ENCODE results near the gene REEP6. TPM values are rescaled to one million over a fixed set of nuclear protein-coding genes. Genes with fewer than 3 reads are reported as not detected.
"Not testable (repeated sequence)": the region's sequence is repeated elsewhere in the genome, so short reads cannot be mapped to it uniquely, and the experiment has no call there.

The REEP6 gene
- total RNA-seq, 1 donor from 2014 or later = 1.7 TPM

DNA sequence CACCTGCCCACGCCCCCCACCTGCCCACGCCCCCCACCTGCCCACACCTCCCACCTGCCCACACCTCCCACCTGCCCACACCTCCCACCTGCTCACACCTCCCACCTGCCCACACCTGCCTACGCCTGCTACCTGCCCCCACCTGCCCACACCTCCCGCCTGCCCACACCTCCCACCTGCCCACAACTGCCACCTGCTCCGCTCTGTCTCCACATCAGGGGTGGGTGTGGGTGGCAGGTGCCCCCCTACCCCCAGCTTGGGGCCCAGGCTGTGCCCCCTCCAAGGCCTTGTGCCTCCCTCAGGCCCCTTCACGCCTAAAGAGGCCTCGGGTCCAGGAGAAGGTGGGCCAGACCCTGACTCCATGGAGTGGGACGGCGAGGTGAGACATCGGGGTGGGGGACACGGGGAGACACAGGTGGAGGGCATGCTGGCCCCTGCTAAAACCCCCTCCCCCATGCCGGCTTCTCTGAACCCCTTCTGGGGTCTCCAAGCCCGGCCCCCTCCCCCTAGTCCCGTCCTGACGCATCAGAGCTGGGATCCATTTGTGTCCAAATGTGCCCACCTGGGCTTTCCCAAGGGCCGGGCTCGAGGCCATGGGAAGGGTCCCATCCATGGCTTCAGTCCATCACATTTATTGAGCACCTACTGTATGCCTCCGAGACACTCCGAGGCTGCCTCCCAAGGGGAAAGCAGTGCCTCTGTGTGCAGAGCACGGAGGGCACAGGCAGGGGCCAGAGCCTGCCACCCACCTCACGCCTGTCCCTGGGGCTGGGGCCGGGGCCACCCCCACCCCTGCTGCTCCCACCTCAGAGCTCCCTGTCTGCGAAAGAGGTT lies 37.8 kb downstream of the REEP6 start:
- Mint-ChIP-seq H3K36me3 (ENCODE audit: low read depth) (no peaks in the 10 kb centered on the region), H3K27ac (no peak overlapping the region), H3K4me1 (no peaks in the 10 kb centered on the region), H3K4me3 (no peak overlapping the region), H3K27me3 (peaks cover 13% of the 10 kb centered on the region), H3K9me3 (no peaks in the 10 kb centered on the region)
- no peak for DNase-seq
- intact Hi-C loops (cut with micrococcal nuclease) = no loop called here

DNA sequence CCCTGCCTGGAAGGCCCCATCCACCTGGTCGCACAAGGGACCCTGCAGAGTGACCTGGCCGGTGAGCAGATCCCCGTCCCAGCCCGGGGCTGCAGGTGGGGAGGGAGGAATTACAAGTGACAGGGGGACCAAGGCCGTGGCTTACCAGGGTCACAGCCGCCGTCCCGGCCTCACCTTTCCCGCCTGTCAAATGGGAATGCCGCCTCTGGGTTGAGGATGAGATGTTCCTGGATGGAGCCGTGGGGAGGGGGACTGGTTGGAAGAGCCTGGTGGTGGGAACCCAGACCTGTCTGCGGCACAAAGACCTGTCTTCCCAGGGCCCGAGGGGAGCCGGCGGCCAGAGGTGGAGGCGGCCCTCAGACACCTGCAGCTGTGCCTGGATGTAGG lies 38.4 kb downstream of the REEP6 start:
- intact Hi-C loops (cut with micrococcal nuclease) = no loop called here
- no peak overlapping the region for H3K4me3 Mint-ChIP-seq
- no peaks in the 10 kb centered on the region for H3K4me1 Mint-ChIP-seq
- no peaks in the 10 kb centered on the region for H3K36me3 Mint-ChIP-seq (ENCODE audit: low read depth)
- peaks cover 11% of the 10 kb centered on the region for H3K27me3 Mint-ChIP-seq
- DNase-seq = no peak
- no peak overlapping the region for H3K27ac Mint-ChIP-seq
- H3K9me3 Mint-ChIP-seq = no peaks in the 10 kb centered on the region

DNA sequence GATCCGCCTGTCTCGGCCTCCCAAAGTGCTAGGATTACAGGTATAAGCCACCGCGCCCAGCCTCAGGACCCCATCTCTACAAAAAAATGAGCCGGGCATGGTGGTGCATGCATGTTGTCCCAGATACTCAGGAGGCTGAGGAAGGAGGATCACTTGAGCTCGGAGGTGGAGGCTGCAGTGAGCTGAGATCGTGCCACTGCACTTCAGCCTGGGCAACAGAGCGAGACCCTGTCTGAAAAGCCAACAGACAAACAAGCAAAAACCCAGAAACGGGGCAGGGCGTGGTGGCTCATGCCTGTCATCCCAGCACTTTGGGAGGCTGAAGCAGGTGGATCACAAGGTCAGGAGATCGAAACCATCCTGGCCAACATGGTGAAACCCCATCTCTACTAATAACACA lies 39.9 kb downstream of the REEP6 start:
- H3K4me1 Mint-ChIP-seq; DNase-seq; H3K36me3 Mint-ChIP-seq (ENCODE audit: low read depth); H3K27ac Mint-ChIP-seq; H3K4me3 Mint-ChIP-seq; H3K27me3 Mint-ChIP-seq; H3K9me3 Mint-ChIP-seq; intact Hi-C loops (cut with micrococcal nuclease): not testable (repeated sequence)

DNA sequence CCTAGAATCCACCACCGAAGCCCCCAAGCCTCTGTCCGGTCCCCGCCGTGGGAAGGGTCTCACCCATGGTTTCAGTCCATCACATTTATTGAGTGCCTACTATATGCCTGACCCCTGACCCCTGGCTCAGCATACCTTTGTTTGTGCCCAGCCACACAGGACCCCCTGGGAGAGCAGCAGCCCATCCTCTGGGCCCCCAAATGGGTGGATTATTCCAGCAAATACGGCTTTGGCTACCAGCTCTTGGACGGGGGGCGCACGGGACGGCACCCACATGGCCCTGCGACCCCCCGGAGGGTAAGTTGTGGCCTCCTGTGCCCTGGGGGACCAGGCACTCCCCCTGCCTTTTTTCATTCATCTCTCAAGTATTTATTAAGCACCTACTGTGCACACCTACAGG lies 40.6 kb downstream of the REEP6 start:
- H3K27me3 Mint-ChIP-seq = no peaks in the 10 kb centered on the region
- DNase-seq = no peak
- H3K27ac Mint-ChIP-seq = no peak overlapping the region
- no peaks in the 10 kb centered on the region for H3K4me1 Mint-ChIP-seq
- H3K36me3 Mint-ChIP-seq (ENCODE audit: low read depth) = no peaks in the 10 kb centered on the region
- intact Hi-C loops (cut with micrococcal nuclease) = no loop called here
- H3K4me3 Mint-ChIP-seq = no peak overlapping the region
- no peaks in the 10 kb centered on the region for H3K9me3 Mint-ChIP-seq

DNA sequence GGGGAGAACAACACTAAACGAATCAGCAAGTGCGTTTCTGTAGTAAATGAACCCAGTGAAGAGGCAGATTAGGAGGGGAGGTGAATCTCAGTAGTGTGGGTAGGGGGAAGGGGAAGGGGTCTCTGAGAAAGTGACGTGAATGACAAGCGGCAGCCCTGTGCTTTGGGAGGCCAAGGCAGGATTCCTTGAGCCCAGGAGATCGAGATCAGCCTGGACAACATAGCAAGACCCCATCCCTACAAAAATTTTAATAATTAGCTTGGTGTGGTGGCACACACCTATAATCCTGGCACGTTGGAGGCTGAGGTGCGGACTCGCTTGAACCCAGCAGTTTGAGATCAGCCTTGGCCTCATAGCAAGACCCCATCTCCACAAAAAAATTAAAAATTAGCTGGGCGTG lies 41.0 kb downstream of the REEP6 start:
- intact Hi-C loops (cut with micrococcal nuclease) = no loop called here
- DNase-seq = no peak
- no peaks in the 10 kb centered on the region for H3K27me3 Mint-ChIP-seq
- no peak overlapping the region for H3K4me3 Mint-ChIP-seq
- no peaks in the 10 kb centered on the region for H3K4me1 Mint-ChIP-seq
- no peaks in the 10 kb centered on the region for H3K36me3 Mint-ChIP-seq (ENCODE audit: low read depth)
- no peaks in the 10 kb centered on the region for H3K9me3 Mint-ChIP-seq
- no peak overlapping the region for H3K27ac Mint-ChIP-seq

DNA sequence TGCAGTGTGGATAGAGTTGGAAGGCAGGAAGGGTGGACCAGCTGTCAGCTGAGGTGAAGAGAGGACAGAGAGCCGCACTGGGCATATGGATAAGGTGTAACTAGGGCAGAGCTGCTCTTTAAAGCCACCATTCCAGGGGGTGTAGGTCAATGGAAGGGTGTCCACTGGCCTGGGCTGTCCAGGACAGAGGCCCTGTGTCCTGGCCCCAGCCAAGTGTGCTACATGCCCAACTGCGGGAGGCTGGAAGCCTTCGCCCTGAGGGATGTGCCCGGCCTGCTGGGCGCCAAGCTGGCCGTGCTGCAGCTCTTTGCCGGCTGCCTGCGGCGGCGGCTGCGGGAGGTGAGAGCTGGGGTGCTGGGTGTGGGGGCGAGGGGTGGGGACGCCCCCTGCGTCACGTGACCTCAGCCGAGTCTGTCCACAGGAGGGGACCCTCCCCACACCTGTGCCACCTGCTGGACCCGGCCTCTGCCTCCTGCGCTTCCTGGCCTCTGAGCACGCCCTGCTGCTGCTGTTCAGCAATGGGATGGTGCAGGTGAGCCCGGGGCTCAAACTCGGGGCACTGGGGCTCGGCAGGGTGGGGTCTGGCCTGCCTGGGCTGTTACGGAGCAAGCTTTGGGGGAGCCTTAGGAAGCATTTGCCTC lies 42.6 kb downstream of the REEP6 start:
- Mint-ChIP-seq H3K4me3 (no peak overlapping the region), H3K27me3 (no peaks in the 10 kb centered on the region), H3K36me3 (ENCODE audit: low read depth) (no peaks in the 10 kb centered on the region), H3K4me1 (no peaks in the 10 kb centered on the region), H3K9me3 (no peaks in the 10 kb centered on the region), H3K27ac (no peak overlapping the region)
- intact Hi-C loops (cut with micrococcal nuclease) = no loop called here
- DNase-seq = no peak

DNA sequence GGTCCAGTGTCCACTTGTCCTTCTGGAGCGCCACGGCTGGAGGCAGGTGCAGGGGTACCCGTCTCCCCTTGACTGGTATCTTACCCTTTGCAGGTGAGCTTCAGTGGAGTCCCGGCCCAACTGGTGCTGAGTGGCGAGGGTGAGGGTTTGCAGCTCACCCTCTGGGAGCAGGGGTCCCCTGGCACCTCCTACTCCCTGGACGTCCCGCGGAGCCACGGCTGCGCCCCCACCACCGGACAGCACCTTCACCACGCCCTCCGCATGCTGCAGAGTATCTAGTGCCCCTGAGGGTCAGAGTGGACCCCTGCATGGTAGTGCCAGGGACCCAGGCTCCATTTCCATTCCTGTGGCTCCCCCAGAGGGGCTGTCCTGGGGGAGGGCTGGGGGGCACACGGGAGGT lies 44.0 kb downstream of the REEP6 start:
- no peaks in the 10 kb centered on the region for H3K36me3 Mint-ChIP-seq (ENCODE audit: low read depth)
- no peaks in the 10 kb centered on the region for H3K27me3 Mint-ChIP-seq
- H3K4me1 Mint-ChIP-seq = no peaks in the 10 kb centered on the region
- no peak overlapping the region for H3K4me3 Mint-ChIP-seq
- intact Hi-C loops (cut with micrococcal nuclease) = no loop called here
- no peak overlapping the region for H3K27ac Mint-ChIP-seq
- no peaks in the 10 kb centered on the region for H3K9me3 Mint-ChIP-seq
- no peak for DNase-seq

DNA sequence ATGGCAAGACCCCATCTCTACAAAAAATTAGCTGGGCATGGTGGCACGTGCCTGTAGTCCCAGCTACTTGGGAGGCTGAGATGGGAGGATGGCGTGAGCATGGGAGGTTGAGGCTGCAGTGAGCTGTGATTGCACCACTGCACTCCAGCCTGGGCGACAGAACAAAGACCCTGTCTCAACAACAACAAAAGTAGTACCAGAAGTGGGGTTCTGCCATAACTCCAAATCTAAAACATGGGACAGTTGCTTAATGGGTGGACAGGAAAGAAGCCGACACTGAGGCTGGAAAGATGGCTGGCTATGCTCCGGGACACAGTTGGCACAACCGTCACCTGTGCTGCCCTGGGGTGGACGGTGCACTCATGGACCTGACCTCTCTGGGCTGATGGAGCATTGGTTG lies 44.7 kb downstream of the REEP6 start:
- H3K4me3 Mint-ChIP-seq; H3K9me3 Mint-ChIP-seq; DNase-seq; intact Hi-C loops (cut with micrococcal nuclease); H3K27ac Mint-ChIP-seq; H3K4me1 Mint-ChIP-seq; H3K27me3 Mint-ChIP-seq; H3K36me3 Mint-ChIP-seq (ENCODE audit: low read depth): not testable (repeated sequence)

DNA sequence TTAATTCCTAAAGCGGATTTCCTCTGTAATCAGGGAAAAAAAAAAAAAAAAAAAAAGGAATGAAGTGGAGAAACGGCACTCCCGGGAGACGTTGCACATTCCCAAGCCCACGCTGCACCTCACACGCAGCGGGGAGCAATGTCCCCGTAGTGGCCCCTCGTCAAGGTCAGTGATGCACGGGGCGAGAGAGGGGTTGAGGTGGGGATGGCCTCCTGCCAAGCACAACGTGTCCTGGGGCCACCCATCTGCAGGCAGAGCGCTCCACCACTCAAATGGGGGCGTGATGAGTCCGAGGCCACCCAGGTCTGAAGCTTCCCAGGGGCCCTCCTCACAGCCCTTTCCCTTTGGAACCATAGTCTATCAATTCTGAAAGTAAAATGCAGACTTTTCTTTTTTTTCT lies 48.0 kb downstream of the REEP6 start:
- H3K27ac Mint-ChIP-seq = no peak overlapping the region
- intact Hi-C loops (cut with micrococcal nuclease) = no loop called here
- H3K4me3 Mint-ChIP-seq = no peak overlapping the region
- no peaks in the 10 kb centered on the region for H3K4me1 Mint-ChIP-seq
- H3K36me3 Mint-ChIP-seq (ENCODE audit: low read depth) = no peaks in the 10 kb centered on the region
- peaks cover 8% of the 10 kb centered on the region for H3K27me3 Mint-ChIP-seq
- DNase-seq = no peak
- H3K9me3 Mint-ChIP-seq = no peaks in the 10 kb centered on the region

DNA sequence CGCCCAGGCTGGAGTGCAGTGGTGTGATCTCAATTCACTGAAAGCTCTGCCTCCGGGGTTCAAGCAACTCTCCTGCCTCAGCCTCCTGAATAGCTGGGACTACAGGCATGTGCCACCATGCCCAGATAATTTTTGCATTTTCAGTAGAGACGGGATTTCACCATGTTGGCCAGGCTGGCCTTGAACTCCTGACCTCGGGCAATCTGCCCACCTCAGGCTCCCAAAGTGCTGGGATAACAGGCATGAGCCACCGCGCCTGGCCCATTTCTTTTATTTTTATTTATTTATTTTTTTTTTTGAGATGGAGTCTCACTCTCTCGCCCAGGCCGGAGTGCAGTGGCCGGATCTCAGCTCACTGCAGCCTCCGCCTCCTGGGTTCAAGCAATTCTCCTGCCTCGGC lies 48.8 kb downstream of the REEP6 start:
- H3K27ac Mint-ChIP-seq; H3K4me1 Mint-ChIP-seq; H3K9me3 Mint-ChIP-seq; H3K36me3 Mint-ChIP-seq (ENCODE audit: low read depth); DNase-seq; H3K27me3 Mint-ChIP-seq; intact Hi-C loops (cut with micrococcal nuclease); H3K4me3 Mint-ChIP-seq: not testable (repeated sequence)

DNA sequence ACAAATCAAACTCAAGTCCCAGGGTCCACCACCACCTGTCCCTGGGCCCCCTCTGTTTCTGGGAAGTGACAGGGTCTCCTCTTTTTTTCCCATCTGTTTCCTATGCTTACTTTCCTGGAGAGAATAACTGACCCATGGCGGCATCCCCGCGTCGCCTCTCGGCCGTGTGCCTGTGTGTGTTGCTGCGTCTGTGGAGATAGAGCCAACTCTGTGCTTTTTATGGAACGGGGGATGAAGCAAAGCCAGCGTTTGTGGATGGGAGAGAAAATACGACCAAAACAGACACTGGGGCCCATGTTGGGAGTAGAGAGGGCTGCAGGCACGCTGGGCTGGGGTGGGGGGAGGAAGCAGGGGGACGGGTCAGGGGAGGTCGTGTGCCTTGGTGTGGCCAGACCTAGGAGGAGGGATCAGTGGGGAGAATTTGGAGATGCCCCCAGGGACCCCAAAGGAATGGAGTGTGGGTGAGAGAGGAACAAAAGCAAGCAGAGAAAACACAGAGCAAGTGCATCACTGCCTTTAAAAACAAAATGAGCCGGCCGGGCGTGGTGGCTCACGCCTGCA lies 49.5 kb downstream of the REEP6 start:
- no peaks in the 10 kb centered on the region for H3K9me3 Mint-ChIP-seq

More for the DNA sequence above, 49.5 kb downstream of the REEP6 start:
- H3K4me1 Mint-ChIP-seq = no peaks in the 10 kb centered on the region
- DNase-seq = no peak
- intact Hi-C loops (cut with micrococcal nuclease) = no loop called here
- H3K36me3 Mint-ChIP-seq (ENCODE audit: low read depth) = no peaks in the 10 kb centered on the region
- H3K4me3 Mint-ChIP-seq = no peak overlapping the region
- H3K27me3 Mint-ChIP-seq = peaks cover 8% of the 10 kb centered on the region
- H3K27ac Mint-ChIP-seq = no peak overlapping the region

Other genes with a start within 250 kb of the REEP6 start
- gene ATP5F1D, start 249.4 kb upstream of the REEP6 start, total RNA-seq = 254 and 269 TPM in 2 replicates
- gene MIDN, start 242.6 kb upstream of the REEP6 start, total RNA-seq = 72.3 and 82.4 TPM in 2 replicates
- 237 TPM in 2 replicates for gene CIRBP, start 221.8 kb upstream of the REEP6 start, total RNA-seq
- gene FAM174C, start 215.7 kb upstream of the REEP6 start, total RNA-seq = 115 and 126 TPM in 2 replicates
- not detected in 2 replicates for gene EFNA2, start 205.3 kb upstream of the REEP6 start, total RNA-seq
- gene NDUFS7, start 107.3 kb upstream of the REEP6 start, total RNA-seq = 108 and 110 TPM in 2 replicates
- 28.8 and 32.6 TPM in 2 replicates for gene GAMT, start 89.6 kb upstream of the REEP6 start, total RNA-seq
- 299 and 323 TPM in 2 replicates for gene DAZAP1, start 83.6 kb upstream of the REEP6 start, total RNA-seq
- gene RPS15, start 52.8 kb upstream of the REEP6 start, total RNA-seq = 1,536 and 1,542 TPM in 2 replicates
- 0.16 and 0.24 TPM in 2 replicates for gene APC2, start 41.1 kb upstream of the REEP6 start, total RNA-seq
- 34.0 and 38.0 TPM in 2 replicates for gene C19orf25, start 12.0 kb upstream of the REEP6 start, total RNA-seq
- gene PCSK4, start 831 bp upstream of the REEP6 start, total RNA-seq = 1.0 and 1.6 TPM in 2 replicates
- 5.4 and 6.6 TPM in 2 replicates for gene ADAMTSL5, start 21.8 kb downstream of the REEP6 start, total RNA-seq
- gene PLK5, start 32.9 kb downstream of the REEP6 start, total RNA-seq = not detected in 2 replicates
- gene MEX3D, start 77.1 kb downstream of the REEP6 start, total RNA-seq = 15.9 and 16.1 TPM in 2 replicates
- 132 and 140 TPM in 2 replicates for gene MBD3, start 101.7 kb downstream of the REEP6 start, total RNA-seq
- gene UQCR11, start 114.3 kb downstream of the REEP6 start, total RNA-seq = 194 and 195 TPM in 2 replicates
- 147 and 154 TPM in 2 replicates for gene TCF3, start 161.4 kb downstream of the REEP6 start, total RNA-seq

Measured in activated CD4-positive, alpha-beta T cell treated with anti-CD3 and anti-CD28 coated beads, Interleukin-2, amount 10 ng/mL, durations not matched to agents 24 days and 14 days (primary cell).